Sigmoid colon (tissue), 7 donors: Measurements from ENCODE around the gene HEPN1. TPM values are rescaled to one million over a fixed set of nuclear protein-coding genes. Genes with fewer than 3 reads are reported as not detected.

Experiments used
- DNase-seq: peaks from one replicate; pipeline ENCODE4 v3.0.0-alpha.2; 2019
- H3K27ac ChIP-seq, 4 donors: fragments of 200-600 bp; sonication (generic); one replicate each; pipeline ENCODE4 v1.5.1; 2016 to 2019; ENCODE audit warnings: mild to moderate bottlenecking in 1 of 4
- H3K27me3 ChIP-seq, 3 donors: fragments of 200-600 bp; sonication (generic); one replicate each; pipeline ENCODE4 v1.5.1; 2019; ENCODE audit warnings: mild to moderate bottlenecking in 1 of 3
- H3K36me3 ChIP-seq, 4 donors: fragments of 200-600 bp; sonication (generic); one replicate each; pipeline ENCODE4 v1.5.1; 2016 to 2019
- H3K4me1 ChIP-seq, 4 donors: fragments of 200-600 bp; sonication (generic); one replicate each; pipeline ENCODE4 v1.5.1; 2017 to 2019
- H3K4me3 ChIP-seq, 4 donors: fragments of 200-600 bp; sonication (generic); one replicate each; pipeline ENCODE4 v1.5.1; 2017 to 2019; ENCODE audit warnings: mild to moderate bottlenecking in 2 of 4, moderate library complexity in 1 of 4
- H3K9me3 ChIP-seq, 4 donors: fragments of 200-600 bp in 3 of 4; sonication (generic) in 3 of 4; one replicate each; pipeline versions ENCODE4 v1.5.1 to v1.6.1; 2013 to 2019
- CTCF ChIP-seq, 4 experiments: fragments of 450-650 bp in 3 of 4; fragments of 200-600 bp in 1 of 4; IDR thresholded peaks; one replicate each; pipeline ENCODE4 v1.5.1; 2016 to 2019; ENCODE audit warnings: antibody characterized with exemption in 4 of 4, mild to moderate bottlenecking in 3 of 4, moderate library complexity in 2 of 4
- EP300 ChIP-seq, 4 donors: sonication (generic); formaldehyde crosslinking; IDR thresholded peaks; one replicate each; pipeline ENCODE4 v1.6.1; 2017; ENCODE audit warnings: antibody characterized with exemption in 4 of 4
- POLR2A ChIP-seq, 2 donors: fragments of 450-650 bp; IDR thresholded peaks; one replicate each; pipeline ENCODE4 v1.6.1; 2016; ENCODE audit warnings: antibody characterized with exemption in 2 of 2, mild to moderate bottlenecking in 2 of 2, moderate library complexity in 2 of 2
- POLR2AphosphoS5 ChIP-seq, 4 donors: sonication (generic); formaldehyde crosslinking; IDR thresholded peaks; one replicate each; pipeline ENCODE4 v1.6.1; 2017; ENCODE audit warnings: antibody characterized with exemption in 4 of 4
- WGBS, 2 donors: extraction: QIAGEN DNeasy Blood & Tissue Kit; methylation state at CpG; one replicate each; pipeline ENCODE4 v1.1.7; 2013; 5-methylcytosine and 5-hydroxymethylcytosine counted together
- intact Hi-C: fragments of 100-400 bp; cut with DNase I; formaldehyde crosslinking; loops from one replicate; pipeline ENCODE4 v1.15.1; 2023
- polyA plus RNA-seq, 3 donors: library from polyadenylated mRNA; stranded (reverse); fragments of 200-250 nt; gene quantifications; one replicate each; pipeline ENCODE4 v1.2.3, GENCODE V29; 2013
- total RNA-seq, 4 donors: library from RNA; depleted of rRNA; stranded (reverse); fragments of >200 nt; gene quantifications; one replicate each; pipeline ENCODE4 v1.1.0, GENCODE V29; 2016
- donor health status: healthy with polysubstance abuse.
- donor health status: Bipolar disorder and iron deficiency.
- donor health status: healthy.

The HEPN1 gene
- total and polyA plus RNA-seq, 7 donors = 0.04 TPM; not detected in 6

DNA sequence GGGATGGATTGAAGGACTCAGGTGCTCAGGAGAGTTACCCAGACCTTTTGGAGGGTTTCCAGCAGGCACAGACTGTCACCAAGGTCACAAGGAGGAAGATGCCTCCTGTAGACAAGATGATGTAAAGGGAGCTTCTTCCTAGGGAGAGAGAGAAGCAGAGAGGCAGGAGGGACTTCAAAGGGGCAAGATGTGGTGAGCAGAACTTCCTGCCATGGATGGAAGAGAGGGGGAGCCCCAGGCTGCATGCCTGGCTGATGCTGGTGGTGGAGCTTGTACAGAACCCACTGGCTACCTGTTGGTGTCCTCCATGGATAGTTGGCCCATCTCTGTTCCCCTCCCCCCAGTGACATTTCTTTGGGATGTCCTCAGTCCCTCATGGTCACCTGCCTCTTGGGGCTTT, 4.2 kb downstream of the HEPN1 start:
- H3K4me1 ChIP-seq = peaks cover 0 to 11% (median 6%) of the 10 kb centered on the region in 4 donors
- DNase-seq = no peak
- H3K36me3 ChIP-seq = no peaks in the 10 kb centered on the region
- intact Hi-C loops = no loop called here
- H3K27me3 ChIP-seq = peaks cover 5 to 12% (median 6%) of the 10 kb centered on the region in 3 donors
- TF ChIP-seq CTCF (IDR thresholded peaks at IDR 0.05) (no peak), POLR2AphosphoS5 (IDR thresholded peaks at IDR 0.05) (no peak), EP300 (IDR thresholded peaks at IDR 0.05) (no peak), POLR2A (IDR thresholded peaks at IDR 0.05) (no peak)
- H3K27ac ChIP-seq = no peak overlapping the region
- no peaks in the 10 kb centered on the region for H3K9me3 ChIP-seq
- H3K4me3 ChIP-seq = no peak overlapping the region

GRCh38 chr11:124928942-124929665, 10.1 kb downstream of the HEPN1 start:
- TF ChIP-seq CTCF (IDR thresholded peaks at IDR 0.05) = no peak
- intact Hi-C loops = no loop called here
- Histone ChIP-seq H3K9me3 (no peaks in the 10 kb centered on the region), H3K4me1 (no peaks in the 10 kb centered on the region), H3K4me3 (no peak overlapping the region), H3K27ac (no peak overlapping the region), H3K36me3 (no peaks in the 10 kb centered on the region), H3K27me3 (no peaks in the 10 kb centered on the region)
- WGBS, 2 donors = 44 to 58% methylated on average over 4 of the region's 4 CpGs
- no peak for DNase-seq

GRCh38 chr11:124930799-124931198, 11.7 kb downstream of the HEPN1 start:
- Histone ChIP-seq H3K27me3 (peaks cover 0 to 4% (median 0%) of the 10 kb centered on the region in 3 donors), H3K9me3 (no peaks in the 10 kb centered on the region), H3K36me3 (no peaks in the 10 kb centered on the region), H3K4me1 (no peaks in the 10 kb centered on the region), H3K27ac (no peak overlapping the region), H3K4me3 (no peak overlapping the region)
- TF ChIP-seq POLR2AphosphoS5 (IDR thresholded peaks at IDR 0.05) (no peak), CTCF (IDR thresholded peaks at IDR 0.05) (no peak), EP300 (IDR thresholded peaks at IDR 0.05) (no peak), POLR2A (IDR thresholded peaks at IDR 0.05) (no peak)
- intact Hi-C loops = no loop called here
- no peak for DNase-seq
- 25 to 55% methylated on average over 3 of the region's 3 CpGs for WGBS, 2 donors

DNA sequence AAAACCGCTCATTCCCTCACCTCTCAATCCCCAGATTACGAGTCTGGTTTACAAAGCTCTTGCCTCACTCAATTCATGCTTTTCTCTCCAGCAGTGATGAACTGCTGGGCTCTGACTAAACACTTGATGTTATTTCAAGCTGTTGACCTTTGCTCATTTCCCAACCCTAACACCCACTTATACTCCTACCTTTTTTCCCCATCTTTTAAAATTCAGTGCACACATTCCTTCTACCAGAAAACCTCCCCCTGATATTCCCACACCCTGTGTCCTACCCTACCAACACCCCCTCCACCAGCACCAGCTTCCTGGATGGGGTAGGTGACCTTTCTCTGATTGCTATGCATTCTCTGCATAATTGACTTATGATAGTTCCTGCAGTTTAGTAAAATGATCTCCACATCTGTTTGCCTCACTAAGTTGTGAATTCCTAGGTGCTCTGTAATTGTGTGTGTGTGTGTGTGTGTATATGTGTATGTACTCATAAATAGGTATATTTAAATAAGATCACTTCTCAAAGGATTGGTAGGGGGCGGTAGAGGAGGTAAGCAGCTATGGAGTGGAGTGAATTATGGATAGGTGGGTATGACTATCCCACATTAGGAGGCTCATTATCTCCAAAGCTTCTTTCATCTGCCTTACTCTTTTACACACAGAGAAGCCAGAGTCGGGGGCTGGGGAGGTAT, 16.0 kb downstream of the HEPN1 start:
- no peaks in the 10 kb centered on the region for H3K36me3 ChIP-seq
- WGBS, 2 donors = 51 to 72% methylated on average over 4 of the region's 4 CpGs

More for the DNA sequence above, 16.0 kb downstream of the HEPN1 start:
- Histone ChIP-seq H3K27me3 (peaks cover 0 to 4% (median 3%) of the 10 kb centered on the region in 3 donors), H3K4me3 (no peak overlapping the region), H3K9me3 (no peaks in the 10 kb centered on the region), H3K4me1 (no peaks in the 10 kb centered on the region), H3K27ac (no peak overlapping the region)
- intact Hi-C loops = no loop called here
- no peak for DNase-seq
- no peak for TF ChIP-seq POLR2A (IDR thresholded peaks at IDR 0.05)
- TF ChIP-seq POLR2AphosphoS5 (IDR thresholded peaks at IDR 0.05) = no peak
- no peak for TF ChIP-seq CTCF (IDR thresholded peaks at IDR 0.05)
- TF ChIP-seq EP300 (IDR thresholded peaks at IDR 0.05) = no peak
